Activated gamma-delta T cell treated with Interleukin-2 at 50 U/mL for 16 hours (primary cell): ENCODE results near the gene ABI3BP.

Experiments used
- DNase-seq: peaks from one replicate; pipeline ENCODE4 v3.0.0-alpha.2; 2020

The ABI3BP gene

GRCh38 chr3:100813828-100814227 is 179.4 kb downstream of the ABI3BP start:
- DNase-seq: no peak

- DNase-seq: no peak
Measured at GRCh38 chr3:100811779-100812507, 181.3 kb downstream of the ABI3BP start.

- DNase-seq: no peak
Measured at GRCh38 chr3:100810671-100811070, 182.6 kb downstream of the ABI3BP start.

- DNase-seq: no peak
Measured at GRCh38 chr3:100804631-100805030, 188.6 kb downstream of the ABI3BP start.

- DNase-seq: no peak
Measured at GRCh38 chr3:100803711-100804110, 189.5 kb downstream of the ABI3BP start.

- no peak for DNase-seq
Measured at GRCh38 chr3:100802126-100802525, 191.1 kb downstream of the ABI3BP start.

- DNase-seq: no peak
Measured at GRCh38 chr3:100798012-100798411, 195.2 kb downstream of the ABI3BP start.

GRCh38 chr3:100796556-100796955 is 196.7 kb downstream of the ABI3BP start:
- DNase-seq: no peak

- DNase-seq: no peak
Measured at GRCh38 chr3:100789579-100789978, 203.6 kb downstream of the ABI3BP start.

- no peak for DNase-seq
Measured at GRCh38 chr3:100783619-100784018, 209.6 kb downstream of the ABI3BP start.

- DNase-seq: no peak
Measured at GRCh38 chr3:100782906-100783305, 210.3 kb downstream of the ABI3BP start.

- no peak for DNase-seq
Measured at GRCh38 chr3:100782348-100782747, 210.9 kb downstream of the ABI3BP start.

GRCh38 chr3:100781301-100781700 is 211.9 kb downstream of the ABI3BP start:
- no peak for DNase-seq

GRCh38 chr3:100780071-100780622 is 213.1 kb downstream of the ABI3BP start:
- DNase-seq: no peak

- no peak for DNase-seq
Measured at GRCh38 chr3:100779480-100779879, 213.7 kb downstream of the ABI3BP start.

GRCh38 chr3:100777271-100777670 is 215.9 kb downstream of the ABI3BP start:
- DNase-seq: no peak

GRCh38 chr3:100776746-100777145 is 216.5 kb downstream of the ABI3BP start:
- no peak for DNase-seq

GRCh38 chr3:100776097-100776729 is 217.0 kb downstream of the ABI3BP start:
- no peak for DNase-seq

GRCh38 chr3:100775669-100776068 is 217.6 kb downstream of the ABI3BP start:
- DNase-seq: no peak

GRCh38 chr3:100775226-100775625 is 218.0 kb downstream of the ABI3BP start:
- no peak for DNase-seq

GRCh38 chr3:100769693-100770092 is 223.5 kb downstream of the ABI3BP start:
- DNase-seq: no peak

GRCh38 chr3:100766069-100766468 is 227.2 kb downstream of the ABI3BP start:
- DNase-seq: no peak

GRCh38 chr3:100765437-100765975 is 227.7 kb downstream of the ABI3BP start:
- no peak for DNase-seq

- DNase-seq: no peak
Measured at GRCh38 chr3:100761951-100762350, 231.3 kb downstream of the ABI3BP start.
